ENCODE data around the gene KCMF1.

KCMF1 gene

DNA sequence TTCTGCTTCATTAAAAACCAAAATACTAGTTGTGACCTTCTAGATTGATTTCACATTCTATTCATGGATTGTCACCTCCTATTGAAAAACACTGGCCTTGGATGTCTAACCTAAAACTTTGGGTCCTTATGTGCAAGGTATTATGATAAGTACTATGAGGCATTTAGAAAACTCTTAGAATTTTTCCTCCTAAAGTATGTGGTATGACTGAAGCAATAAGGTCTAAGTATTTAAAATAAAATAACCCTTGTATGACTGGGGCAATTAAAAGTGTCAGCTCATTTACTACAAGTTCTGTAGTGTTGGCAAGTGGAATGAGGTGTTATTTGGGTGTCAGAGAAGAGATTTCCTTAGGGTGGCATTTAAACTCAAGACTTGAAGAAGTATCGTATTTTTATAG is 15.1 kb downstream of the KCMF1 start:
- no peak for DNase-seq

DNA sequence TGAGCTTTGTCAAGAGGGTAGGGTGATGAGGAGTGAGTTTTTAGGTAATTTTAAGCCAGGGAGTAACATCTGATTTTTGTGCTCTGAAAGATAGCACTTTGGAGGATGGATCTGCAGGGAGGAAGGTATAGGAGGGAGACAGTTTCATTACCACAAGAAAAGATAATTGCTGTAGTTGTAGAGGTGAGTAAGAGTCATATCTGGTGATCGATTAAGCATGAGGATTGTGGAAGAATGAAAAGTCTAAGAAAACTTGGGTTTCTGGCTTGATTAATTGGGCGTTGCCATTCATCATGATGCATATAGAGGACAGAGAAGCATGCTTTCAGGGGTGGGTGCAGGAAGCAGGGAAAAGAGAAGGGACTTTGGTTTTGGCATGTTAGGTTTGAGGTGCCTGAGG is 18.5 kb downstream of the KCMF1 start:
- DNase-seq, result no peak

DNA sequence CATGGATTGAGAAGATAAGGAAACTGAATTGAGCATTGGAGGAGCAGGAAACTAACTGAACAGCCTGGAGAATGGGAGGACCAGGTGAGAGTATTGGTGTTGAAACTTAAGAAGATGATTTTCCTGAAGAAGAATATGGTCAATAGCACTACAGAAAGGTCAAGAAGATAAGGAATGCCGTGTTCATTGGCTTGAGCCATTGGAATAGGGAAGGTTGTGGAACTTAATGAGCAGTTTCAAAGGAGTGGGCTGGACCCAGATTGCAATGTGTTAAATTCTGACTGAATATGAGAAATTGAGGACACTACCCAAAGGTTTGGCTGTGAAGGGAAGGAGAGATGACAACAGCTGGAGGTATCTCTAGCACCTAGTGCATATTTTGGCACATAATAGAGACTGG is 19.0 kb downstream of the KCMF1 start:
- no peak for DNase-seq

DNA sequence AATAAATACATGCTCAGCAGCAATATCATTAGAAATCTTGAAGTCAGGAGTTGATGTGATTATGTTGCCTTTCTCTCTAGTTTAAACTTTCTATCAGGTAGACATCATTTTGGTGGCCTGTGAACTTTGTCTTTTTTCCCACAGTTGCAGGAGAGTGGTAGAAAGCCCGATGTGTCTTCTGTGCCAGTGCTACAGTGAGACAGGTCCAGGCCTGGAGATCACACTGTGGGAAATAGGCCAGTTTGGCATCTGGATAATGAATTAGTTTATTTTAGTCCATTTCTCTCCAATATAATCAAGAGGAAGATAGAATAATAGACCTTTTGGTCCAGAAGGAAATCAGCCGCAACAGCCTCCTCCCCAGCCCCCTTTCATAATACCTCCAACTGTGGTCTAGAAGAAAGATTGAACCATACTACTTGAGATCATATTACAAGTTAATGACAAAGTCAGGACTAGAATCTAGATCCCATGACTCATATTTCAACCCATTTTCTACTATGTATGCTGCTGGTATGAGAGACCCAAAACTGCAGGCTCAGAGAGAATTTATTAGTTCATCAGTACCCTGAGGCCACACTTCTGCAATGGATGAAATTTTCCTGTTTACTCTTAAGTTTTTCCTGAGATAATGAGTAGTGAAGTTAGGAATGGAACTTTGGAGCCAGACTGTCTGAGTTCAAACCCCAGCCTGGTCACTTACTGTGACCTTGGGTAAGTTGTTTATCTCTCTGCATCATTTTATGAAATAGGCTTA is 20.6 kb downstream of the KCMF1 start:
- no peak for DNase-seq

DNA sequence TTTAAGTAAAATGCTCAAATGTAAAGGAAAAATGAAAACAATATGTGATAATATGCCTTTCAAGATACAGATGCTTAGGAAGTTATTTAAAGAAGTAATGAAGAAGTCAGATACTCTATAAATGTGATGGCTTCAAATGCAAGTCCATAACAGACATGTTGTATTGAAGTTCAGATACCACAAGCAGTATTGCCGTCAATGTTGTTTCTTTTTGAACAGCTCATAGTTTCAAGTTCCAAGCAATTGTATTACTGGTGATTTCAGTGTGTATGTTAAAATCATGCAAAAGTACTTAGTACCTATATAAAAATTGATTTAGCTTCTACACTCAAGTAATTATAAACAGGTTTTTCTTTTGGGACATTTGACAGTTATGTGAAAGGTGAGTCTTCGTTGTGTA is 24.9 kb downstream of the KCMF1 start:
- no peak for DNase-seq

DNA sequence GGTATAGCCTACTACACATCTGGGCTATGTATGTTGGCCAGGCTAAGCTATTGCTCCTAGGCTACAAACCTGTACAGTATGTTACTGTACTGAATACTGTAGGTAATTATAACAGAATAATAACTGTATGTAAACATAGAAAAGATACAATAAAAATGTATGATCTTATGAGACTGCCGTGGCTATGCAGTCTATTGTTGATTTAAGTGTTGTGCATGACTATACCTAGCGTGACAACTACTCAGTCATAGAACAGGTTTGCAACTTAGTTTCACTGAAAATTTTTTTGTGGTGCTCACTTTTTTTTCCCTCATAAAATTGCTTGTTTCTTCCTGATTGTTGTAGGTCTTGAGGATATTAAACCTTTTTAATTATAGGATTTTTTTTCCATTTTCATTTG is 25.9 kb downstream of the KCMF1 start:
- DNase-seq, result no peak

DNA sequence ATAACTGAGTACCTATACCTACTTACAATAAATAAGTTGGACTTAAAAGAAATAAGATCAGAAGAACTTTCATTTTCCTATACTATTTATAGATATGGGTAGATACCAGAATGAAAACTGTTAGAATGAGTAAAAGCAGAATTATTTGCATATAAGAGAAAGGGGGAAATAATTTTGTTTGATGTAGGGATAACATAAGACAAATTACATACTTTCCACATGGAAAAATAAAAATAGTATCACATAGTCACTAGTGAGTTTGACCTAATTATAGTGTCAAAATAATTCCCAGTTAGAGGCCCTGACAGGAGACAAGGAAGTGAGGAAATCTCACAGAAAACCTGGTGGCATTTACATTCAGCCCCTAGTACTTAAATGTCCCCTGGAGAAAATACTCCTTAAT is 28.6 kb downstream of the KCMF1 start:
- DNase-seq, result no peak

DNA sequence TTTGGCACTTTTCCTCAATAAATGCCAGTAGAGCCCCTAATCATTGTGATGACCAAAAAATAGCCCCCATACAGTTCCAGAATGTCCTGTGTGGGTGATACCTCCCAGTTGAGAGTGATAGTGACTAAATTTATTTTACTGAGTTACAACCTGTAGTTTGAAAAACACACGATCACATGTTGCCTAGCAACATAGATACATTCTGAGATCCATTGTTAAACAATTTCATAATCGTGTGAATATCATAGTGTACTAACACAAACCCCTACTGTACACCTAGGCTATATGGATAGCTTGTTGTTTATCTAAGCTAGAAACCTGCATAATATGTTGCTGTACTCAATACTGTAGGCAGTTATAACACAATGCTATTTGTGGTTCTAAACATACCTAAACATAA is 30.6 kb downstream of the KCMF1 start:
- no peak for DNase-seq

DNA sequence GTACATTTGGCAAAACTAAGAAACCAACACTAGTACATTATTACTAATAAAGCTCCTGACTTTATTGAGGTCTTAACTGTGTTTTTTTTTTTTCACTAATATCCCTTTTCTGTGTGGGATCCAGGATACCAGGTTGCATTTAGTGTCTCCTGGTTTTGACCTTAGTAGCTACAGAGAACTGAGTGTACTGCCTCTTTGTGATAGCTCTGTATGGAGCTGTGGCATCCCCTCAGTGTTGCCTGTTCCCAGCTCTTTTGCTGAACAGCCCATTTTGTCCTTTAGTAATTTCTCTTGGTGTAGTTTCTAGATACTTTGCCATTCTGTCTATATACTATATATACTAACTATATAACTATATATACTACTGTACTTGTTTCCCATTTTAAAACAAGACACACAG is 31.6 kb downstream of the KCMF1 start:
- DNase-seq, result no peak

DNA sequence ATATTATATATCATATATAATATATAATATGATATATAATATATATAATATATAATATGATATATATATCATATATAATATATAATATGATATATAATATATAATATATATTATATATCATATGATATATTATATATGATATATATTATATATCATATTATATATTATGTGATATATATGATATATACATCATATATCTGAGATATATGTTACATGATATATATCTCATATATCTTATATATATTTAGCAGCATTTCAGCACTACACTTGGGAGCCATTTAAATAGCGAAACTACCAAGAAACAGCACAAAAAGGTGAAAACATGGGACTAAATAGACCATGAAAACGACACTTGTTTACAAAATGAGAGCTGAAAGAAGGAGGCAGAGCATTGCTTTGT is 37.3 kb downstream of the KCMF1 start:
- no peak for DNase-seq

DNA sequence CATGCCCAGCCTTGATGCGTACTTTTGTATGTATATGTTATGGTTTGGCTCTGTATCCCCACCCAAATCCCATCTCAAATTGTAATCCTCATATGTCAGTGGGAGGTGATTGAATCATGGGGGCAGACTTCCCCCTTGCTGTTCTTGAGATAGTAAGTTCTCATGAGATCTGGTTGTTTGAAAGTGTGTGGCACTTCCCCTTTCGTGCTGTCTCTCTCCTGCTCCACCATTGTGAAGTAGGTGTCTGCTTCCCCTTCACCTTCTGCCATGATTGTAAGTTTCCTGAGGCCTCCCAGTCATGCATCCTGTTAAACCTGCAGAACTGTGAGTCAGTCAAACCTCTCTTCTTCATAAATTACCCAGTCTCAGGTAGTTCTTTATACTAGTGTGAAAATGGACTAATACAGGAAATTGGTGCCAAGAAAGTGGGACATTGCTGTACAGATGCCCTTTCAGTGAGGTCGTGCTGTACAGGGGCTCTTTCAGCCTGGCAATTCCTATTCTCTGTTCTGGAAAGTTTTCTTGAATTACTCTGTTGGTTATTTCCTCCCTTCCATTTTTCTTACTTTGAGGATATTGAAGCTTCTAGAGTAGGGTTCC is 38.2 kb downstream of the KCMF1 start:
- no peak for DNase-seq

DNA sequence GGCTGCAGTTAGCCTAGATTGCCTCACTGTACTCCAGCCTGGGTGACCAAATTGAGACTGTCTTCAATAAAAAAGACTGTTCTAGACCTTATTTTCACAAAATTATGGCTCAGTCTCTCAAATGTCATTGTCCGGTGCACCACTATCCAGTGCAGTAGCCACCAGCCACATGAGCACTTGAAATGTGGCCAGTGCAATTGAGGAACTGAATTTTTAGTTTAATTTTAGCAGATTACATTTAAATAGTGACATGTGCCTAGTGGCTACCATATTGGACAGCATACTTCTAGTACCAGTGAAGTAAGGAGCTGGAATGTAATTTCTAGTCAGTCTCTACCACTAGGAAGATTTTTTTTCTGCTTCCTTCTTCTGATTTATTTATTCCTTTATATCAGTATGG is 39.4 kb downstream of the KCMF1 start:
- DNase-seq, result no peak

DNA sequence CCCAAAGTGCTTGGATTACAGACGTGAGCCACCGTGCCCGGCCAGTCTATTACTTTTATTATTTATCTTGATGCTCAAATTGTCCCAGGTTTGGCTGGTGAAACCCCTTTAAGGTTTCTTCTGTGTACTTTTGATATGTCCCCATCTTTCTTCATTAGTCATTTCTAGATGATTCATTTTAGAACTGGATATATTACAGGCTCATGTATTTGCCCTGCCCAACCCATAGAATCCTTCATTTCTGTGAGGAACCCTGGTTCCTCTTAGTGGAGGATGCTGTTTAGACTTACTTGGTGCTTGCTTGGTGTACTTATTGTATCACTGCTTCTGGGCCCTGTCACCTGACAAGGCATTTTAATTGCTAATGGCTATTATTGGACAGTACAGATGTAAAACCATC is 40.1 kb downstream of the KCMF1 start:
- DNase-seq, result no peak

DNA sequence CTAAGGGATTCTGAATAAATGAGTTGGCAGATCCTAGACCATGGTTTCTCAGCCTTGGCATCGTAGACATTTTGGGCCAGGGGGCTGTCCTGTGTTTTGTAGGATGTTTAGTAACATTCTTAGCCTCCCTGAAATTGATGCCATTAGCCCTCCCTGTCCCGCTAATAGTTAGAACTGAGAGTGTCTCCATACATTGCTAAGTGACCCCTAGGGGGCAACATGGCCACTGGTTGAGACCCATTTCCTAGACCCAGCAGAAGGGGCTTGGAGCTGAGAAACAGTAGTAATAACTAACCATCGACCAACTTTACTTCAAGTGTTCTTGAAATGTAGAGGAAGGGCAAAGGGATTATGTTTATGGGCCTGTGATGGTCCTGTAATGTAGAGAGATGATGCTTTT is 40.8 kb downstream of the KCMF1 start:
- no peak for DNase-seq

DNA sequence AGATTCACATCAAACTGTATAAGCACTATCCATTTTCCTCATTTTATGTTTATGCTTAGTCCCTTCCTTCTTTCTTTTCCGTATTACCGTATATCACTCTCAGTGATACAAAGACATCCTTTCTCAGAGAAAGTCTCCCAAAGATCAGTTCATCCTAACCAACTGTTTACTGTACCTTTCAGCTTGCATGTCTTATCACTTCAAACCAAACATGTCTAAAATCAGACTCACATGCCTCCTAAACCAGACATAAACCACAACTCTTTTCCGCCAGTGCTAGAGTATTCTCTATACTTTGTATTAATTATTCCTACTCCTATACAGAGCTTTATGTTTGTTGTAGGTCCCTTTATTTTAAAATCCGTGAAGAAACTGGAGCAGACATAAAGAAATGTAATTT is 41.5 kb downstream of the KCMF1 start:
- DNase-seq, result no peak

DNA sequence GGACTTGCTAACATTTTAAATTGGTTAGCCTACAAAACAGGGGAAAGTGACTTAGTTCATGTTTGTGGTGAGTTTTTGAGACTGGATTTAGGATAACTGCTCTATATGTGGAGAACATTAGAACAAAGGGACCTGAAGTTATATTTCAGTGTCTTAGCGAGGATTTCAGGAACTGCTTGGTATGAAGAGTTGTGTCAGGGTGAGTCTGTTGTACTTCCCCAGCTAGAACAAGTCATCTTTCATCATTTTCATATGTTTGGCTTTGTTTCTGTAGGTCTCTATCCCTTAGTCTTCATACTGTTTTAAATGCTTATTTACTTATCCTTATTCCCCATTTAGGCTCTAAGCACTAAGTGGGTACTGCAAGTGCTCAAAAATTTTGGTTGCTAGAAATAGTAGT is 41.9 kb downstream of the KCMF1 start:
- no peak for DNase-seq

DNA sequence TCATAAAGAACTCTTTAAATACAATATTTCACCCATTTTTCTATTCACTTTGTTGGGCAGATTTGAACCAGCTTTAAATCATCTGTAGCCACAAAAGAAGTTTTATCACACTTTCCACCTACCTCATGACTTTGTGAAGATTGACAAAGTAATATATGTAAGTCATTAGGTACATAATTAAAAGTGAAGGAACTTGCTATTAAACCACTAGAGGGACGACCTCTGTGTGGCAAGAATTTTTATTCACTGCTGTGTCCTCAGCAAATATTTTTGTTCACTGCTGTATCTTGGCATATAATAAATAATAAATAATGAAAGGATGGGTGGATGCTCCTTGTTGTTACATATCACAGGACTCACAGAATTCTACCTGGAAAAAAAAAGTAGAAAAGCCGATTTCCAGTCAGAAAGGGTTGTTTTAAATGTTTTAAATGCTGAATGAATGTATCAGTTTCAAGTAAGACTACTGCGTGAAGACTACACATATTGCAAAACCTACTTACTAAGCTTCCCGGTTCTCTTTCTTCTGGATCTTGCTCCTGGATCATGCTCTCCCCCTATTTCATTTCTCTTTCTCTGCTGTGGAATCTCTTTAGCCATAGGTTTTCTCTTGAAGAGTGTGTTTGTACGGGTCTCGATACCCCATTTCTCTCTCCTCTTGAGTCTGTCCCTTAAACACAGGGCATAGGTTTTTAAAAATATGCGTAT is 44.8 kb downstream of the KCMF1 start:
- no peak for DNase-seq

DNA sequence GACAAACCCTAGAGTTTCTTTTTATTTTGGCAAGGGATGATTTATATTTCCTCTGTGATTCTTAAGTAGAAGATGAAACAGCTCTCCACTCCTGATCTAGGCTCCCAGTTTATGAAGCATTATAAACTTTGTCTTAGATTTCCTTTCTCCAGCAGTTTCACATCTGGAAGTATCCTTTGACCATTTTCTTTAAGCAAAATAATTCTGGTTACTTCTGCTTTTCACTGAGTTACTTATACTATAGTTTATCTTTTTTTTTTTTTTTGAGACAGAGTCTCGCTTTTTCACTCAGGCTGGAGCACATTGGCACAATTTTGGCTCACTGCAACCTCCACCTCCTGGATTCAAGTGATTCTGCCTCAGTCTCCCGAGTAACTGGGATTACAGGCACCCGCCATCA is 45.5 kb downstream of the KCMF1 start:
- no peak for DNase-seq

DNA sequence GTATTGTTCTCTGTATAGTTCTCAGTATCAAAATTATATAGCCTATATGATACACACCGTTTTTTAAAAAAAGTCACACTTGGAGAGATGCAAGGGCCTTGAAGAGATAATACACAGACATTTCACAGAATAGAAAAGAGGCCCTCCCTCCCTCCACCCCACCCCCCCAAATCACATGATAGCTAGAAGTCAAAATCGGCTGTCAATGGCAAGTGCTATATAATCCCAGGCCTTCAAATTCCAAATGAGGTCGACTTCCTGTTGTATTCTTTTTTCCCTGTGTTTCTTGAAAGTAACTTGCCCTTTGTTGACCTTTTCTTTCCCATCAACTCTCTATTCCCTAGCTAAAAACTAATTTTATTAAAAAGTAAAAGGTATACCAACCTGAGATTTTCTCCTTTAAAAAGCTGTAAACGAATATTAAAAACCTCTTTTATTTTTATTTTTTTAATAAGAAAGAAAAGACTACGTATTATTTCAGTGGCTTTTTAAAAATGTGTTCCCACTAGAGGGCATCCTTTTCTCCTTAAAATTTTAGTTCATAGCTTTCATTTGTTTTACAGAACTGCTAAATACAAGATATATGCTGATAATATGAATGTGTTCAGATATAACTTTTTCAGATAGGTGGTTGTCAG is 46.6 kb downstream of the KCMF1 start:
- no peak for DNase-seq

DNA sequence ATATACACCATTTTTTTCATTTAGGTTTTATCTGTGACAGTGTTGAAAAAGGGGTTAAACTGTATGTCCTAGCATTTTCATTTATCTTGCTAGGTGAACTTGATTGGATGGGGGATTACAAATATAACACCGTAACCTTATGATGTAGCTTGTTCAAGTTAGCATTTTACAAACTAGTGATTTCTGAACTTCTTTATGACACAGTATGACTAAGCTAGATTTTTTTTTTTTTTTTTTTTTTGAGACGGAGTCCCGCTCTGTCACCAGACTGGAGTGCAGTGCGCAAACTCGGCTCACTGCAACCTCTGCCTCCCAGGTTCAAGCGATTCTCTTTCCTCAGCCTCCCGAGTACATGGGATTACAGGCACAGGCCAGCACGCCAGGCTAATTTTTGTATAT is 47.1 kb downstream of the KCMF1 start:
- no peak for DNase-seq

DNA sequence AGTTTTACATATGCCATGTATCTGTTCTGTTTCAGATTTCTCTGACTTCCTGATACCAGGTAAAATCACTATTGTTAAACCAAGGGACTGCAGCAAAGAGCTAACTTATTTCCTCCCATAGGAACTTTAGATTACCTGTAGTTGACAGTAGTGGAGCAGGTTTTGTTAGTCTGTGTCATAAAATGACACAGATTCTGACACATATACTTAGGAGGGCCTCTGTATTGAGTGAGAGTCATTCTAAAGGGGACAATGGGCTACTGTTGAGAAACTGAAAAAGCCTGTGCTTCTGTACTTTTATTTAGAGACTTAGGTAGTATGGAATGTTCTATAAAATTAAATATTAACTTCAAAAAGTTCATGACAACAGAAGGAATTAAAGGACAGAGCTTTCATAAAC is 48.2 kb downstream of the KCMF1 start:
- DNase-seq, result no peak

DNA sequence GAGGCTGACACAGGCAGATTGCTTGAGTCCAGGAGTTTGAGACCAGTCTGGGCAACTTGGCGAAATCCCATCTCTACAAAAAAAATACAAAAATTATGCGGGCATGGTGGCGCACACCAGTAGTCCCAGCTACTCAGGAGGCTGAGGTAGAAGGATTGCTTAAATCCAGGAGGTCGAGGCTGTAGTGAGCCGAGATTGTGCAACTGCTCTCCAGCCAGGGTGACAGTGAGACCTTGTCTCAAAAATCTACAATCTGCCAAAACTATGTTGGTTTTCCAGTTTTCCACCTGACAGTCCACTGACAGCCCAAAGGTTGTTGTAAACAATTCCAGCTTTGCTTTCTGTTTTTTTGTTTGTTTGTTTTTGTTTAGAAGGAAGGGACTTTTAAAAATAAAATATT is 51.3 kb downstream of the KCMF1 start:
- no peak for DNase-seq

DNA sequence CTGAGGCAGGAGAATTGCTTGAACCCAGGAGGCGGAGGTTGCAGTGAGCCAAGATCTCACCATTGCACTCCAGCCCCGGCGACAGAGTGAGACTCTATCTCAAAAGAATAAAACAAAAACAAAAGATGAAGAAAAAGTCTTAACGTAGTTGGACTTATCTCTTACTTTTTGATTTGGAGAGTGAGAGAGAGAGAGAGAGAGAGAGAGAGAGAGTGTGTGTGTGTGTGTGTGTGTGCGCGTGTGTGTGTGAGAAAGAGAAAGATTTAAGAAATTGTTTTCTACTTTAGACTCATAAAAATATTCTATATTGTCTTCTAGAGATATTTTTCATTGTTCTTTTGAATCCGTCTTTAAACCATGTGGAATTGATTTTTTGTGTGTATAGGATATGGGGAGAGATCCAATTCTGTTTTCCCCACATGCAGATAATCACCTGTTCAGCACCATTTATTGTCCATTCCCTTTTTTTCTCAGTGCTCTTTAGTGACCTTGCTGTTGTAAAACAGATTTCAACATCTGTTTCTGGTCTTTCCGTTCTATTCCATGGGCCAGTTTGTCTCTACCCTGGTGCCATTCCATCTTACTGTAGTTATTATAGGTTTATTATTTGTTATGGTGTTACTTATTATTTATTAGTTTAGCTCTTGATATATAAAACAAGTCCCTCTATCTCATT is 53.5 kb downstream of the KCMF1 start:
- DNase-seq, result no peak

All from activated CD4-positive, alpha-beta T cell treated with anti-CD3 and anti-CD28 coated beads for 48 hours (primary cell).